ENCODE data around the gene ARID1B. TPM values are rescaled to one million over a fixed set of nuclear protein-coding genes. Genes with fewer than 3 reads are reported as not detected.

ARID1B gene
- total and polyA plus RNA-seq, 10 of the 15 experiments (the other 5 are each of a cell fraction or from before 2014, with no cell fraction given): 24.7 to 133 (median 54.6) TPM

GRCh38 chr6:156852147-156852857, 75.1 kb downstream of the ARID1B start:
- no peak overlapping the region for H2AFZ ChIP-seq (ENCODE audit: control insufficient read depth, low read depth, low read length)
- no peak for FAIRE-seq
- POLR2A ChIA-PET: interaction anchor here (0.6 to 1.6 kb wide), 12 partner anchors 15 to 347 kb away, joined by 3 to 5 read pairs (median 3); no protein-coding TSS in a partner anchor
- H3K9me3 ChIP-seq (replicated peaks; ENCODE audit: control insufficient read depth, insufficient read depth, low read length): no peaks in the 10 kb centered on the region
- peaks cover 100% of the 10 kb centered on the region for H3K79me2 ChIP-seq (ENCODE audit: control insufficient read depth, insufficient read depth, low read length)
- no TSS peak for BruUV-seq (replicated peaks)
- ATAC-seq: peak; percentile 69
- RAD21 ChIA-PET (ENCODE audit: unreplicated experiment): interaction anchor here (0.6 to 2.7 kb wide), 23 partner anchors 12 to 1689 kb away, joined by 3 to 15 read pairs (median 4); no protein-coding TSS in a partner anchor
- in situ Hi-C loops (cut with MboI) (no loop called here), intact Hi-C loops (cut with micrococcal nuclease; ENCODE audit: unreplicated experiment) (loop anchor here (5.0 kb wide), 1 partner anchor 170 kb away; no protein-coding TSS in a partner anchor)
- H3K9ac ChIP-seq (ENCODE audit: control insufficient read depth, insufficient read depth, low read length): no peak overlapping the region
- H3K4me1 ChIP-seq (ENCODE audit: control insufficient read depth, insufficient read depth, low read length): peaks cover 62% of the 10 kb centered on the region
- CTCF ChIA-PET: interaction anchor here (0.7 to 2.7 kb wide), 8 partner anchors 9 to 215 kb away, joined by 3 to 10 read pairs (median 4); no protein-coding TSS in a partner anchor
- peak overlapping the region; percentile 64 for H3K27ac ChIP-seq (ENCODE audit: control insufficient read depth, insufficient read depth)
- H3K36me3 ChIP-seq (ENCODE audit: control insufficient read depth in 2 of 2, insufficient read depth in 2 of 2, low read length in 1 of 2): peaks cover 3 to 6% of the 10 kb centered on the region in 2 experiments; a peak in 3 of 4 replicates
- H3K4me3 ChIP-seq: peak overlapping the region; percentile 46; the same call in 1 of the 2 replicates
- DNase-seq (ENCODE audit: low read depth, low spot score): no peak
- SMC1A ChIA-PET (ENCODE audit: uncharacterized antibody, unreplicated experiment): interaction anchor here (0.6 to 3.7 kb wide), 39 partner anchors 11 to 214 kb away, joined by 3 to 29 read pairs (median 4); partner anchors contain the start of gene ARID1B
- H4K20me1 ChIP-seq (ENCODE audit: control insufficient read depth, insufficient read depth): no peaks in the 10 kb centered on the region; the same call in 1 of the 2 replicates
- H3K4me2 ChIP-seq (ENCODE audit: control insufficient read depth, insufficient read depth): peak overlapping the region; percentile 83
- 21% methylated on average over 9 of the region's 9 CpGs for WGBS (ENCODE audit: insufficient coverage, insufficient replicate concordance, low lambda C conversion rate, missing lambda C conversion rate)
- H3K27me3 ChIP-seq (replicated peaks in 1 of 2; ENCODE audit: control insufficient read depth in 2 of 2, insufficient read depth in 2 of 2, low read length in 1 of 2): no peaks in the 10 kb centered on the region
- TF ChIP-seq NFIC (IDR thresholded peaks at IDR 0.05; ENCODE audit: low read depth, low read length) (peak; percentile 48; the same call in 1 of the 2 replicates), ATF3 (IDR thresholded peaks at IDR 0.05; ENCODE audit: borderline replicate concordance, extremely low read depth, low read depth, low read length) (no peak), ZNF24 (IDR thresholded peaks at IDR 0.05) (peak; percentile 68; the same call in 1 of the 2 replicates), MEF2A (IDR thresholded peaks at IDR 0.05; ENCODE audit: insufficient read depth, low read depth, low read length) (0 out of 2 replicates have a peak, but pooled peaks have one; percentile 1), FOXM1 (IDR thresholded peaks at IDR 0.05; ENCODE audit: low read depth, low read length) (no peak), ATF2 (IDR thresholded peaks at IDR 0.05; ENCODE audit: low read length) (peak; percentile 18; the same call in 1 of the 2 replicates), TAF1 (IDR thresholded peaks at IDR 0.05; ENCODE audit: borderline replicate concordance, low read depth, low read length) (no peak), MXI1 (IDR thresholded peaks at IDR 0.05; ENCODE audit: low read depth, low read length) (no peak), ZNF217 (IDR thresholded peaks at IDR 0.05) (0 out of 2 replicates have a peak, but pooled peaks have one; percentile 26), CBFB (IDR thresholded peaks at IDR 0.05; ENCODE audit: low read depth) (0 out of 2 replicates have a peak, but pooled peaks have one; percentile 29), RUNX3 (IDR thresholded peaks at IDR 0.05; ENCODE audit: low read length) (peak; percentile 78), DPF2 (IDR thresholded peaks at IDR 0.05) (no peak), HDAC2 (IDR thresholded peaks at IDR 0.05) (no peak), PKNOX1 (IDR thresholded peaks at IDR 0.05) (no peak), CREB1 (IDR thresholded peaks at IDR 0.05; ENCODE audit: low read depth) (0 out of 2 replicates have a peak, but pooled peaks have one; percentile 20), ZBTB40 (IDR thresholded peaks at IDR 0.05; ENCODE audit: borderline replicate concordance) (no peak), PML (IDR thresholded peaks at IDR 0.05; ENCODE audit: low read length) (0 out of 2 replicates have a peak, but pooled peaks have one; percentile 41)

Data from GM12878 (cell line).